Measurements from ENCODE around the gene NDUFA13.
A peak's percentile ranks its signal among the peaks of the same experiment; 100 is the strongest.

Gene NDUFA13

DNA sequence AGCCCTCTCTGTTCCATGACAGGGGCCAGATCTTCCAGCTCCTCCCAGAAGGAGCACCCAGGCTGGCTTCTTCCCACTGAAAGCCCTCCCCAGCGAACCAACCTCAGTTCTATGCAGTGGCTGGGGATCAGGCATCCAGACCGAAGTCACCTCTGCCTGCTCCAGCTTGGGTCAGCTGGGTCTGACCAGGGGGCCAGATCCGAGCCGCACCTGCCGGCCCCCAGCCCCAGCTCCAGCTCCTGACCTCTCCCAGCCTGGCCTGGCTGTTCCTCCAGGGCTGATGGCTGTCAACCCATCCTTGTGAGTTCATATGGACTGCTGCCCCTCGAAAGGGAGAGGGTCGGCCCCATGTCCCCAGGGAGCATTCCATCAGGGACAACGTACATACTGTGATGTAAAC is 8.7 kb upstream of the NDUFA13 start:
- DNase-seq (ENCODE audit: low read depth in 2 of 2, low spot score in 1 of 2), result no peak

DNA sequence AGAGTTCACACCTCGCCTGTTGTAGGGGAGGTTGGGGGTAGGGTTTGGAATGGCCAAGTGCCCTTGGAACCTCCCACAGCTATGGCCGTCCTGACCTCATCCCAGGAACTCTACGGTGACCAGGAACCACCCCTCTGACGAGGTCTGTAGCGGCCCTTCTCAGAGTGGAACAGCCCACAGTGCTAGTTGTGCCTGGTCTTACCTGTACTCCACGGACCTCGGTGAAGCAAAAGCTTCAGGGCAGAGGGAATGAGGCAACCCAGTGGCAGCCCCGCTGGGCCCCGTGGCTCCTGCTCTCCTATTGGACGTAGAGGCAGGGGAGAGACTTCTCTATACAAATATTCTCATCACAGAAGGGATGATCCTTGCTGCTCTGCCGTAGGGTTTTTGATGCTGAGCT is 7.8 kb upstream of the NDUFA13 start:
- no peak for DNase-seq (ENCODE audit: low read depth in 2 of 2, low spot score in 1 of 2)

DNA sequence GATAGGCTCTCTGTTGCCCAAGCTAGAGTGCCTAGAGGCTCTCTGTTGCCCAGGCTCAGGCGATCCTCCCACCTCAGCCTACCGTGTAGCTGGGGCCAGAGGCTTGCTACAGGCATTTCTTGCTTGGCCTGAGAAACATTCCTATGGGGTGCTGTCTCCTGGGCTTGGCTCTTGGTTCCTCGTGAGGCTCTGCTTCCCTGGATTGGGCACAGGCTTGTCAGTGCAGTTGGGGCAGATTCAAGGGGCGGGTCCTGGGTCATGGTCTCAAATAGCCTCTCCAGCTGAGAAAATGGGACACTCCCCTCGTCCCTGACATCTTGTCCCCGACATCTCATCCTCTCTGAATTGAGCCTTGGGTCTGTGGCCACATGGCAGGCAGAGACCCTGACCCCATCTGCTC is 5.6 kb upstream of the NDUFA13 start:
- DNase-seq (ENCODE audit: low read depth in 2 of 2, low spot score in 1 of 2), result no peak

DNA sequence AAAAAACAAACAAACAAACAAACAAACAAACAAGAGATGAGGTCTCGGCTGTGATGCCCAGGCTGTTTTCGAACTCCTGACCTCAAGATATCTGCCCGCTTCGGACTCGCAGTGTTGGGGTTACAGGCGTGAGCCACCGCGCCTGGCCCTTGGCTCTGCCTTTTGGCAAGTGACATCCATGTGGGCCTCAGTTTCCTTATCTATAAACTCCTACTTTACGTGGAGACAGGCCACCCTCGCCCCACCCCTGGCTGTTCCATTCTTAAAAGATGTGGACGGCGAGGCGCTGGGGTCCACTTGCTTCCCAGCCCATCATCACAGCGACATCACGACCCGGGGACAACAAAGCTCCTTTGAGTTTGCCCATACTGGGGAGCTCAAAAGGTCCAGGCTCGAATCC is 2.3 kb upstream of the NDUFA13 start:
- DNase-seq (ENCODE audit: low read depth in 2 of 2, low spot score in 1 of 2), result no peak

DNA sequence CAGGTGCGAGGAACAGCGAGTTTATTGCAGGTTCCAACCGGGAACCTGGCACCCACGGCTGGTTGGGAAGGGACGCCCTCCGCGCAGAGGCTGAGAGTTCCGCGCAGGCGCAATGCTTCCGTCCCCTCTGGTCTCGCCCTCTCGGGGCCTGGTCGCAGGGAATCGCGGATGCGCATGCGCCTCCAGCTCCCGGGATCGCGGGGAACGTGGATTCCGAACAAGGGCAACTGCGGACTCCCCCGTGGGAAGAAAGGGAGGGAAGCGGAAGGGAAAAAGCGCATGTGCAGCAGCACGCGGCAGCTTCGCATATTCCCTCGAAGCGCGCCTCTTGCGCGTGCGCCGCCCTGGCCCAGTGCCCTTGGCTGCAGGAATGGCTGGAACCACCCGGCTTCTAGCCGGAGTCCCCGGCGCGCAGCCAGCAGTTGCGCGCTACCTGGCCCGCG is 1.8 kb upstream of the NDUFA13 start:
- DNase-seq (ENCODE audit: low read depth in 2 of 2, low spot score in 1 of 2), result no peak

DNA sequence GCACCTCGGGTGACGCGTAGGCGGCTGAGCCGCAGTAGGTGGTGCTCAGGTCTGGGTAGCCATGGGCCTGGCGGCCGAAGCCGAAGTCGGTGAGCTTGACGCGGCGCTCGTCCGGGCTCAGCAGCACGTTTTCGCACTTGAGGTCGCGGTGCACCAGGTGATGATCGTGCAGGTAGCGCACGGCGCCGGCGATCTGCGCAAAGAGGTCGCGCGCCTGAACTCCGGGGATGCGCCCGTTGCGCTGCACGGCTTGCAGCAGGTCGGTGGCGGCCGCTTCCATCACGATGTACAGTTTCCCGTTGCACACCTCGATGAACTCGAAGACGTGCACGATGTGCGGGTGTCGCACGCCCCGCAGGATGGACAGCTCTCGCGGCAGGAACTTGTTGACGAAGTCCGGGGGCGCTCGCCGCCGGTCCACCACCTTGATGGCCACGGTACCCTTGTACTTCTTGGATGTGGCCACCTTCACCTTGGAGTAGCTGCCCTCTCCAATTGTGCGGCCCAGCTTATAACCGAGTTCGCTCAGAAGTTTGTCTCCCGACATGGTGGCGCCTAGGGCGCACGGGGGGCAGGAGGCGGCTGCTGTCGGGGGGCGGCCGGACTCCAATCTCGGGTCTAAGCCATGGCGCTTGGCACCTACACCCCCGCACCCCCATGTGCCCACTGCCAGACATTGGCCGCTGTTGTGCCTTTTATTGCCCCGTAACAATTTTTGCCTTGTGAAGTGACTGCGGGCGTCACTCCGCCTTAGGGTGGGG is 964 bp upstream of the NDUFA13 start, which contains the start of gene TSSK6:
TSSK6 (minus strand) TSS at position 668 of the 761 bp plus-strand sequence; CDS start at position 547, 121 bp downstream.
- no peak for DNase-seq (ENCODE audit: low read depth in 2 of 2, low spot score in 1 of 2)

DNA sequence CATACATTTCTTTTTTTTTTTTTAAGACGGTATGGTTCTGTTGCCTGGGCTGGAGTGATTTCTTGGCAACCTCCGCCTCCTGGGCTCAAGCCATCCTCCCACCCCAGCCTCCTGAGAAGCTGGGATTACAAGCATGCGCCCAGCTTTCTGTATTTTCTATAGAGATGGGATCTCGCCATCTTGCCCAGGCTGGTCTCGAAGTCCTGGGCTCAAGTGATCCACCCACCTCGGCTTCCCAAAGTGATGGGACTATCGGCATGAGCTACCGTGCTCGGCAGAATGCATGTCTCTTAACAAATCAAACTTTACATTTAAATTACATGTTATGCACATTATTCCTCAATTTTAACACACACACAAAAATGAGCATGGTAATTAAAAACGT is 1.2 kb downstream of the NDUFA13 start:
- no peak for DNase-seq (ENCODE audit: low read depth in 2 of 2, low spot score in 1 of 2)

DNA sequence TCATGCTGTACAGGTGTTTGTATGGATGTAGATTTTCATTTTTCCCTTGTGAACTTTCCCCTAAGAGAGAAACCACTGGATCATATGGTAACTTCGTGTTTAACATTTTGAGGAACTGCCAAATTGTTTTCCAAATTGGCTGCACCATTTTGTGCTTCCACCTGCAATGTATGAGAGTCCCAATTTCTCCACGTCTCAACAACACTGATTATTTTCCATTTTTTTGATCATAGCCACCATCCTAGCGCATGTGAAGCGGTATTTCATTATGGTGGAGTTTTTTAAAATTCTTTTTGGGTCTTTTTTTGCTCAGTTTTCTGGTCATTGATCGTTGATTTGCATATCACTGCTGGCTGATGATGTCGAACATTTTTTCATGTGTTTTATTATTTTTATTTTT is 5.0 kb downstream of the NDUFA13 start:
- no peak for DNase-seq (ENCODE audit: low read depth in 2 of 2, low spot score in 1 of 2)

DNA sequence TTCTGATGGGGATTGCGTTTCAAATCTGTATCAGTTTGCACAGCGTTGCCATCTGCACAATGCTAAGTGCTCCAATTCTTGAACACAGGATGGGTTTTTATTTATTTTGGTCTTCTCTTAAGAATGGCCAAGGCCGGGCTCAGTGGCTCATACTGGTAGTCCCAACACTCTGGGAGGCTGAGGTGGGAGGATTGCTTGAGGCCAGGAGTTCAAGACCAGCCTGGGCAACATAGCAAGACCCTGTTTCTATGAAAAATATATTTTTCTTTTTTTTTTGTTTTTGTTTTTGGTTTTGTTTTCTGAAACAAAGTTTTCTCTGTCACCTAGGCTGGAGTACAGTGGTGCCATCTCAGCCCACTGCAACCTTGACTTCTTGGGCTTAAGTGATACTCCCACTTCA is 7.2 kb downstream of the NDUFA13 start:
- no peak for DNase-seq (ENCODE audit: low read depth in 2 of 2, low spot score in 1 of 2)

DNA sequence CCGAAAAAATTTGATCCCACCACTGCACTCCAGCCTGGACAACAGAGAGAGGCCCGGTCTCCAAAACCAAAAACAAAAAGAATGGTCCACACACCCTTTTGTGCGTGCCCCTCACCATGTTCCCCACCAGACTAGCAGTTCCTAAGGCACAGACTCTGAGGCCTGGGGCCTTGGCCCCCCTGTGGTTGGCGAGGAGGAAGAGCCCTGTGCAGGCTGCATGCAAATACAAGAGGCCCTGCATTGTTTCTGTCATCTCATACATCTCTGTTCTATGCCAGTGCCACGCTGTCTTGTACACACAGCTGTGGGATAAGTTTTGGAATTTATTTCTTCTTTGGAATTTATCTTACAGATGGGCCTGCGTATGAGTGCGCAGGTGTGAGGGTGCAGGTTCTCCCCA is 8.0 kb downstream of the NDUFA13 start:
- no peak for DNase-seq (ENCODE audit: low read depth in 2 of 2, low spot score in 1 of 2)

DNA sequence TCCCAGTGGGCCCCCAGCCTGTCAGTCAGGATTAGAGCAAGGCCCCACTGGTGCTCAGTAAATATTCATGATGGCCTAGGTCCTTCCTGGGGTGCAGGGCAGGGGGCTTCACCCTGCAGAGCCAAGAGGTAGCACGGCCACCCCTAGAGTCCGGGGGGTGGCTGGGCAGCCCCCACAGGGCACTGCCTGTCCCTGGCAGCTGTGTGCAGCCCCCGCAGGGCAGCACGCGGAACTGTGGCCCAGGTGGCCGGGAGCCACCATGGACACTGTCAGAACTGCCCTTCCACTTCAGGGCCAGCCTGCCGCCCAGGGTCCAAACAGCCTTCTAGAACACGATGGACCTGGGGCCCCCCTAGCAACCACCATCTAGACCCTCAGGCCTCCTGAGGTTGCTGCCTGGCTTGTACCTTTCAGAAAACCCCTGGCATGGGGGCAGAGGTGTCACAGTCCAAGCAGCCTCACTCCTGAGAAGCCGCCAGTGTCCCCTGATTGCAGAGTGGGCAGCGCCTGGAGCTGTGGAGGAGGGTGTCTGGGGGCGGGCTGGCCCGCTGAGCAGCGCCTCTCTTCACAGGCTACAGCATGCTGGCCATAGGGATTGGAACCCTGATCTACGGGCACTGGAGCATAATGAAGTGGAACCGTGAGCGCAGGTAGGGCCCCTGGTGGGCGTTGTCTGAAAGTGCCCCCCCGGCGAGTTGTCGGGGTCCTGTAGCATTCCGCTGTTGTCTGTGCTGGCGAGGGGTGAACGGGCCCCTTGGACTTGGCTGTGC is 9.8 kb downstream of the NDUFA13 start:
- DNase-seq (ENCODE audit: low read depth in 2 of 2, low spot score in 1 of 2), result no peak

DNA sequence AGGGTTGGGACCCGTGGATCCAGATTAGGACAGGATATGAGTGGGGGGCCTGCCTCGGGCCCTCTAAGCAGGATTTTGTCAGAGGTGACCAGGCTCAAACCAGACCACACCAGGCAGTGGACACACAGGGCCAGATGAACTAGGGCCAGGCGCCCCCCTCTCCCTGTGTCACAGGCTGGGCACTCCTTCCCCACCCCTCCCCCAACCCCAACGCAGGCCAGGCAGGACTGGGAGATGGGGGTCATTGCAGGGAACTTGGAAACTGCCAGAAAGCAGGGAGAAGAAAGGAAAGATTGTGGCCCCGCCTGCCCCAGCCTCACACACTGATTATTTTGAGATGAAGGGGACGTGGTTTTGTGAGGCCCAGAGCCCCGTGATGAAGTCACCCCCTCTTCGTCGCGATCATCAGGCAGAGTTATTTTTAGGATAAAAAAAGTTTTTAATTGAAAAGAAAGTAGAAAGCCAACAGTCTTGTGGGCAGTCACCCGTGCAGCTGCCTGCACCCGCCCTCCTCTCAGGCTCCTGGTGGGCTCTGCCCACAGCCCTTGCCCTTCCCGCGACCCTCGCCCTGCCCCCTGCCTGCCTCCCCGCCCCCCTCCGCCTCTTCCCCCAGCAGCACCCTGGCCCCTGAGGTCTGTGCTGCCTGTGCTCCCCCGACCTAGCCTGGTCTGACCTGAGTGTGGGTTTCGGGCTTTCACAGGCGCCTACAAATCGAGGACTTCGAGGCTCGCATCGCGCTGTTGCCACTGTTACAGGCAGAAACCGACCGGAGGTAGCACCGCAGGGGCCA is 10.8 kb downstream of the NDUFA13 start:
- no peak for DNase-seq (ENCODE audit: low read depth in 2 of 2, low spot score in 1 of 2)

DNA sequence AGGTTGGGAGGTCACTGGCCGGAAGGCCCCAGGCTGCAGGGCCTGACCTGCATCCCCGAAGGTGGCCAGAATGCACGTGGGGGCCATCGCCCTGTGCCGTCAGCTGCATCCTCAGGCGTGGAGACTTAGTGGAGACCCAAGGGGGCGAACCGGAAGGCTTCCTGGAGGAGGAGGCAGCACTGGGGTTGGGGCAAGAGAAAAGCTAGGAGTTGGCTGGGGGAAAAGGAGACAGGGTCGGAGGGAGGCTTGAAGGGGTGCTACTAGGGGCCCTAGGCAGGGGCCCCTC is 11.3 kb downstream of the NDUFA13 start:
- no peak for DNase-seq (ENCODE audit: low read depth in 2 of 2, low spot score in 1 of 2)

DNA sequence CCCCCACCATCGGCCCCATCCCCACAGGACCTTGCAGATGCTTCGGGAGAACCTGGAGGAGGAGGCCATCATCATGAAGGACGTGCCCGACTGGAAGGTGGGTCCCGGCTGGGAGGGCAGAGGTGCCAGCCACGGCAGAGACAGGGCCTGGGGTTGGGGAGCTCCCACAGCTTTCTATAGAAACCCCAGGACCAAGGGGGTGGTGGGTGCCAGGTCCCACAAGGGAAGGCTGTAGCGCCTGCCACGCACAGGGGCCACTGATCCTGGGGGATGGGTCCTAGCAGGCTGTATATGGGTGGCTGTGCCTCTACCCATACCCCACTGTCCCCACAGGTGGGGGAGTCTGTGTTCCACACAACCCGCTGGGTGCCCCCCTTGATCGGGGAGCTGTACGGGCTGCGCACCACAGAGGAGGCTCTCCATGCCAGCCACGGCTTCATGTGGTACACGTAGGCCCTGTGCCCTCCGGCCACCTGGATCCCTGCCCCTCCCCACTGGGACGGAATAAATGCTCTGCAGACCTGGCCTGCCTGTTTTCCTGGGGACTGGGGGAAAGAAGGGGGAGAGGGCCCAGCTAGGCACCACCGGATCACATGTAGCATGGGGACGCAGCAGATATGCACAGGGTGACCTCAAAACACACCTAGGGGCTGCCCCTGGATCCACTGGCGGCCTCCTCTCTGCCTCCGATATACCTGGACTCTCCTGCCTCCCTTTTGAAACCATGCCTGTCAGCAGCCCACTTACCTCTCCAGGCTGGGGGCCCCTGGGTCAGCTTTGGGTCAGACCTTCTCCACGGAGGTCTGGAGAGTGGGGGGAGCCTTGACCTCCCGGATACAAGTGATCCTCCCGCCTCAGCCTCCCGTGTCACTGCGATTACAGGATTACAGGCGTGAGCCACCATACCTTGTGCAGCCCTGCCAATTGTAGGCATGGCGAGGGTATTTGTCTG is 11.9 kb downstream of the NDUFA13 start:
- no peak for DNase-seq (ENCODE audit: low read depth in 2 of 2, low spot score in 1 of 2)

DNA sequence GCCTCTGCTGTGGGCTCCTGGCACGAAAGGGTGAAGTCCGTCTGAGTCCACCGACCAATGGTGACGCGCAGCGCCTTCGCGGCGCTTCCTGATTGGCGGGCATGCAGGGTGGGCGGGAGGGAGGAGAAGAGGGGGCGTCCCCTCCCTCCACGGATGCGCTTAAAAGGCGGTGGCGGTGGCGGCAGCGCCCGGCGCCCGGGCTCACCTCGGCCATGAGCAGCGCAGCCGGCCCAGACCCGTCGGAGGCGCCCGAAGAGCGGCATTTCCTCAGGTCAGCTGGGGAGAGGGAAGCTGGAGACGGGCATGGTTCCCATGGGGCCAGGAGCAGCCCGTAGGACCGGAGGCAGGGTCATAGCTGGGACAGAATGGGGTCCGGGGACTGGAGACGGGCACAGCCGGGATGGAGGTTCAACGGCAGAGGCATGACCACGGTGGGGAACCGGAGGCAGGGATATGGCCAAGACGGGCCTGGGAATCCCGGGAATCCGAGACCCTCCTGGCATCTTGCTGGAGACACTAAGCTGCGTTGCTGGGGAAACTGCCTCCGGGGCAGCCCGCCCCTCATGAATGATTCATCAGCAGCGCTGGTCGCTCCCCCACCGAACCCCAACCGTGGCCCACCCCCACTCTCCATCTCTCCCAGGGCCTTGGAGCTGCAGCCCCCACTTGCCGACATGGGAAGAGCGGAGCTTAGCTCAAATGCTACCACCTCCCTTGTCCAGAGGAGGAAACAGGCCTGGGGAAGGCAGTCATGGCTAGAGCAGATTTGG is 12.9 kb downstream of the NDUFA13 start, which contains the start of gene YJEFN3:
YJEFN3 (plus strand) TSS at position 191 of the 770 bp plus-strand sequence; CDS start at position 213, 22 bp downstream.
- DNase-seq (ENCODE audit: low read depth in 2 of 2, low spot score in 1 of 2), result no peak

DNA sequence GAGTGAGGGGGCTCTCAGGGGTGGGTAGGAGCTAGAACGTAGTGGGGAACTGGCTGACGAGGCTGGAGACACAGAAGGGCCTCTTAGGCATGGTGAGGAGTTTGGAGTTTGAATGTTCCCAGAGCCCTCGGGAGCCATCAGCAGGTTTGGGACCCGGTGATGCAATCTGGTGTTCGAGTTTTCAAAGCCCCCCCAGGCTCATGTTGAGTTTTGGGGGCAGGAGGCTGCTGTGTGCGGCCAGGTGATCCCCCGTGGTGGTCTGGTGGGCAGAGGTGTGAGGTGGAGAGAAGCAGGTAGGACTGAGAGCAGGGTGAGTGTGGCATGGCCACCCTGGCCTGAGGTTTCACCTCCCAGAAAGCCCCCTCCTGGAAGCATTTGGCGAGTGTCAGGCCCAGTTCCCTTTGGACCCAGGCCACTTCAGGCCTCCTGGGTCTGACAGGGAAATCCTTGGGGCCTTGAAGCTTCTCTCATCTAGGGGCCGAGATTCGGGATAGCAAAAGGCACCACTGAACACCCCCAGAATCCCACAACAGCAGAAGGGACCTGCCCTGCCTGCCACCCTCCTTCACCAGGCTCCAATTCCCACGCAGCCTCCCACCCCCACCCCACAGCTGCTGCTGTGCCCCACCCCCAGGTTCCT is 13.9 kb downstream of the NDUFA13 start:
- DNase-seq (ENCODE audit: low read depth in 2 of 2, low spot score in 1 of 2), result no peak

DNA sequence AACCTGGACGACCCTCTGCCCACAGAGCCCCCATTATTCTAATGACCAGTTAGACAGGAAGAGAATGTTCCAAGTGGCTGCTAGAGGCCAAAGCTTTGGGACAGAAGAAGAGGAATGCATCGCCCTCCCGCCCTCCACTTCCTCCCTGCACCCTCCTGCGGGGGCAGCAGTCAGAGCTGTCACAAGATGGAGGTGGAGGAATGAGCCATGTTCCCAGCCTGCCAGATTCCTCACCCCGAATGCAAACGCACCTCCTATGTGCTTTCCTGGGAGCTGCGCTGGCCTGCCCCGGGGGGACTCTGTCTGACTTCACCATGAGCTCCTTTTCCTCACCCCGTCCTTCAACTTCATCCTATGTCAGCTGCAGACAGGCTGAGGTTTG is 14.4 kb downstream of the NDUFA13 start:
- no peak for DNase-seq (ENCODE audit: low read depth in 2 of 2, low spot score in 1 of 2)

DNA sequence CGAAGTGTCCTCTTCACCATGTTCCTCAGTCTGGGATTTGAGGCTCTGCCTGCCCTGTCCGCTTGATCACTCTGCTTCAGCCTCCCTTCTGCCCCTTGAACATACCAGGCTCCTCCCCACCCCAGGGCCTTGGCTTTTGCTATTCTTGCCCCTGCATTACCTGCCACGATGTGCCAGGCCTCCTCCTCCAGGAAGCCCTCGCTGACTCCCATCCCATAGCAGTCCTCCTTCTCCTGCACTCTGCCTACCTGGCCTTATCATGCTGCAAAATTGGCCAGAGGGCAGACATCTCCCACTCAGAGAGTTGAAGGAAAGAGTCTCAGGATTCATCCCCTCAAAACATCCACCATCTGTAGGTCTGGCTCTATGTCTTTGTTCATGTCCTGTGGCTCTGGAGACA is 14.9 kb downstream of the NDUFA13 start:
- DNase-seq (ENCODE audit: low read depth in 2 of 2, low spot score in 1 of 2), result no peak

DNA sequence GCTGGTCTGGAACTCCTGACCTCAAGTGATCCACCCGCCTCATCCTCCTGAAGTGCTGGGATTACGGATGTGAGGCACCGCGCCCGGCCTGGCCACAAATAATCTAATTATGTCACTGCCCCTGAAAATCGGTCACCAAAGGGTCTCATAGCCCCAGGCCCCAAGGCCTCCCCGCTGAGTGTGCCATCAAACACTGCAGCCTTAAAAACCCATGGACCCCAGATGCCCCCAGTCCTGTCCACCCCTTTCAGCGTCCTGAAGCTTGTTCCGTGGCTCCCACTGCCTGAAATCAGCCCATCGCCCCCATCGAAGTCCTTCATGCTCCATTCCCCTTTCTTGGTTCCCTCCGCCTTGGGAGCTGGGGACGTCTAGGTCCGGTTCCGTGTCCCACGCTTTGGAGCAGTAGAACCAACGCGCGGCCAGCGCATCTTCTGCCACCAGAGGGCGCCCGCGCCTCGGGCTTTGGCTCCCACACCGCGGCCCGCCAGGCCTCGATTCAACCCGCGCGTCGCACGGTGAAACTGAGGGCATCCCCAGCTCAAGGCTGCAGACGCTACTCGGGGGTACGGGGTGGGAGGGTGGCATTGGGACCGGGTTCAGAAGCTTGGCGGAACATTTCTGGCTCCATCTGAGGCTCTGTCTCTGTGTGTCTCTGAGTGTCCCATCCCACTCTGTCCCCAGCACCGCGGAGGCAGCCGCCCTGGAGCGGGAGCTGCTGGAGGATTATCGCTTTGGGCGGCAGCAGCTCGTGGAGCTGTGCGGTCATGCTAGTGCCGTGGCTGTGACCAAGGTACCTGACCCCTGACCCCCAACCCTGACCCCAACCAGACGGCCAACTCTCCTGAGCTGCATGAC is 16.2 kb downstream of the NDUFA13 start:
- DNase-seq (ENCODE audit: low read depth in 2 of 2, low spot score in 1 of 2), result peak; percentile 68 to 80

Data from stimulated activated CD8-positive, alpha-beta memory T cell treated with anti-CD3 and anti-CD28 coated beads, Interleukin-4, amount 100 ng/mL, for 4 hours (primary cell).